Measurements from ENCODE around the gene INPP5A.
"Not testable (repeated sequence)": the region's sequence is repeated elsewhere in the genome, so short reads cannot be mapped to it uniquely, and the experiment has no call there.

Gene INPP5A

GRCh38 chr10:132504501-132505272 lies 32.9 kb upstream of the INPP5A start:
- no peak for DNase-seq (ENCODE audit: low spot score)
- in situ Hi-C loops (cut with MboI; ENCODE audit: low sequenced_read_pairs, unreplicated experiment): no loop called here
- no peak for TF ChIP-seq CTCF (IDR thresholded peaks at IDR 0.05; ENCODE audit: borderline replicate concordance, control extremely low read depth, extremely low read depth, insufficient read depth, missing control alignments)

DNA sequence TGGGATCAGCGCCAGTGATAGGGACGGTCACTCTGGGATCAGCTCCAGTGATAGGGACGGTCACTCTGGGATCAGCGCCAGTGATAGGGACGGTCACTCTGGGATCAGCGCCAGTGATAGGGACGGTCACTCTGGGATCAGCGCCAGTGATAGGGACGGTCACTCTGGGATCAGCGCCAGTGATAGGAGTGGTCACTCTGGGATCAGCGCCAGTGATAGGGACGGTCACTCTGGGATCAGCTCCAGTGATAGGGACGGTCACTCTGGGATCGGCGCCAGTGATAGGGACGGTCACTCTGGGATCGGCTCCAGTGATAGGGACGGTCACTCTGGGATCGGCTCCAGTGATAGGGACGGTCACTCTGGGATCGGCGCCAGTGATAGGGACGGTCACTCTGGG lies 32.0 kb upstream of the INPP5A start:
- DNase-seq (ENCODE audit: low spot score); in situ Hi-C loops (cut with MboI; ENCODE audit: low sequenced_read_pairs, unreplicated experiment): not testable (repeated sequence)

DNA sequence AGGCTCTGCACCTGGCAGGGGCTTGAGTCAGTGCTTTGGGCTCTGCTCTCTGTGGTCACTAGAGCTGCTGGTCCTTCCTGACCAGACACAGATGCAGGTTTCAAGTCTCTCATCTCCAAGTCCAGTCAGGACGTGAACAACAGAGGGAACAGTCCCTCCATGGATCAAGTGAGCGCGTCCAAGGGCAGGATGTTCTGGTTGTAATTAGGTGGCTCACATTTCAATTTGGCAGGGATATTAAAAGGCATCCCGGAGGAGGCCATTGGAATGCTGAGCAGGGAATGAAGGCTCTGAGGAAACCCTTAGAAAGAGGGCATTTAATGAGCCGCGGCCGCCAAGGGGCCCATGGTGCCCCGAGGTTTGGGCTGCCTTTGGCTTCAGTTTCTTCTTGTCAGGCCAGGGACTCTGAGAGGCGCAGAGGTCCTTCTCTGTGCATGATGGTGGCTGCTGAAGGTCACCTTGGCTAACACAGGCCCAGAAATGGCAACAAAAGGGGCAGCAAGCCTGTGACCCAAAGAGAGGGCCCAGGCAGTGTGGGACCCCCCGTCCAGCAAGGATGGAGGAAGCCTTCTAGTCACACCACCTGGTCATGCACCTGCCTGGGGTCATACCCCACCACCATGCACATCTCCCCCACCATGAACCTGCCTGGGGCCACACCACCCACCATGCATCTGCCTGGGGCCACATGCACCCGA lies 30.7 kb upstream of the INPP5A start:
- DNase-seq (ENCODE audit: low spot score): no peak
- in situ Hi-C loops (cut with MboI; ENCODE audit: low sequenced_read_pairs, unreplicated experiment): no loop called here

DNA sequence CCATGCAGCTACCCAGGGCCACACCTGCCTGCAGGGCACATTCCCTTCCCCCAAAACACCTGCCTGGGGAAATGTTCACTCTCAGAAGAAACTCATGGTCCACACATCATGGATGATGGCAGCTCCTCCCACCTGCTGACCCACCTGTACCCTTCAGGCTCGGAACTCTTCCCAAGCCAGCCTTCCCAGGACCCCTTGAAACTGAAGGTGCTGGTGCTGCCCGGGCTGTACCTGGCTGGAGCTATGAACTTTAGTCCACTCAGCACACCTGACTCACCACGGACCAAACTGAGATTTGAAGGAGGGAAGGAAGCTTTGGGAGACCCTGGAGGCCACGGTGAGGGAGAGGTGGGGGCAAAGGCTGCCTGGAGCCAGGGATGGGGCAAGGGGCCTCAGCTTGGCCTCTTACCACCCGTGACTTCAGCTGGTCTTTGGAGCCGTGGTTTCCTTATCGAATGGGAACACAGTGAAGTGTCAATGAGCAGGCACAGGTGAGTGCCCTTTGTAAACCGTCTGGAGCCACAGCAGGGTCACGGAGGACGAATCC lies 30.1 kb upstream of the INPP5A start:
- in situ Hi-C loops (cut with MboI; ENCODE audit: low sequenced_read_pairs, unreplicated experiment): no loop called here
- no peak for TF ChIP-seq CTCF (IDR thresholded peaks at IDR 0.05; ENCODE audit: borderline replicate concordance, control extremely low read depth, extremely low read depth, insufficient read depth, missing control alignments)
- DNase-seq (ENCODE audit: low spot score): no peak

More for the DNA sequence above, 30.7 kb upstream of the INPP5A start:
- TF ChIP-seq CTCF (IDR thresholded peaks at IDR 0.05; ENCODE audit: borderline replicate concordance, control extremely low read depth, extremely low read depth, insufficient read depth, missing control alignments): no peak

GRCh38 chr10:132507956-132508490 lies 29.6 kb upstream of the INPP5A start:
- TF ChIP-seq CTCF (IDR thresholded peaks at IDR 0.05; ENCODE audit: borderline replicate concordance, control extremely low read depth, extremely low read depth, insufficient read depth, missing control alignments): no peak
- in situ Hi-C loops (cut with MboI; ENCODE audit: low sequenced_read_pairs, unreplicated experiment): no loop called here
- no peak for DNase-seq (ENCODE audit: low spot score)

DNA sequence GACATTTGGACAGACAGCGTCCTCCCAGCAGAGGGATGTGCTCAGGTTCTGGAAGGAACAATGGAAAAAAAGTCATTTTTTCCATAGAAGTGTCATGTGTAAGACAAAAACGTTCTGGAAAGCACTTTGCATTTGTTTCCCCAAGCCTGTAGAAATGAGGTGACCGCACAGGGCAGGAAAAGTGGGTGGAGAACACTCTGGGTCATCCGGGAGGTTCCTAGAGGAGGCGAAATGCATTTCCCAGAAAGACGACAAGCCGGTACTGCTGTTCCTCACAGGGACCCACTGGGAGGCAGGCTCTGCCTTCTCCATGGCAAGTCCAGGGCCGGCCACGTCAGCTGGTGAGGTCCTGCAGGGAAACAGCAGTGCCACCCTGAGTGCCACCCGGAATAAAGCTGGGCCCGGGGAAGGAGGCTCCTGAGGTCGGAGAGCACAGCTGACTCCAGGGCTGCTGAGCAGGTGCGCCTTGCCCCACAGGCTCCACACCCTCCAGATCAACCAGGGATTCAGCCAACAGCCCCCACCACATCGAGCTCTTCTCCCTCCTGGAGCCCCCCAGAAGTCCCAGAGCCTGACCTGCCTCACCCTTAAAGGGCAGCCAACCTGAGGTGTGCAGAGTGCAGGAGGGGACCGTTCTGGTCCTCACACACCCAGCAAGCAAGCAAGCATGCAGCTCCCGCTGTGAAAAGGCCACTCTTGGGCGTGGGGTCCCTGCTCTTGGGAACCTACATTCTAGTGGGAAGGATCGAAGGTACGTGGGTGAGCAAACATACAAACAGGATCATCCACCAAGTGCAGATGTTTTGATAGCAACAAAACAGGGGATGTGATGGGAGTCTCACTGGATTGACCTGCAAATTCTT lies 28.8 kb upstream of the INPP5A start:
- peak; percentile 20 for DNase-seq (ENCODE audit: low spot score)
- no peak for TF ChIP-seq CTCF (IDR thresholded peaks at IDR 0.05; ENCODE audit: borderline replicate concordance, control extremely low read depth, extremely low read depth, insufficient read depth, missing control alignments)
- in situ Hi-C loops (cut with MboI; ENCODE audit: low sequenced_read_pairs, unreplicated experiment): no loop called here

Data from GM13976 (cell line).